ENCODE results near the gene INSRR. TPM values are rescaled to one million over a fixed set of nuclear protein-coding genes. Genes with fewer than 3 reads are reported as not detected.

The INSRR gene
- total RNA-seq, 1 experiment from 2014 or later = not detected

GRCh38 chr1:156862997-156863599 is 4.2 kb upstream of the INSRR start:
- H3K9me3 ChIP-seq = no peaks in the 10 kb centered on the region
- peaks cover 32% of the 10 kb centered on the region for H3K27me3 ChIP-seq
- no peak for DNase-seq
- H3K4me3 ChIP-seq = no peak overlapping the region
- H3K36me3 ChIP-seq = no peaks in the 10 kb centered on the region

- no peak for DNase-seq
- H3K9me3 ChIP-seq = no peaks in the 10 kb centered on the region
- no peak overlapping the region for H3K4me3 ChIP-seq
- H3K36me3 ChIP-seq = no peaks in the 10 kb centered on the region
- peaks cover 32% of the 10 kb centered on the region for H3K27me3 ChIP-seq
Observed at GRCh38 chr1:156862584-156862983, 3.7 kb upstream of the INSRR start.

GRCh38 chr1:156860628-156861423 is 1.9 kb upstream of the INSRR start, which contains the start of gene NTRK1:
Gene NTRK1, plus strand, starts transcription at chr1:156860865. Its CDS starts 70 bp downstream, at chr1:156860935.
- Histone ChIP-seq H3K36me3 (no peaks in the 10 kb centered on the region), H3K4me3 (peak within 1 kb of the TSS; percentile 34), H3K9me3 (no peaks in the 10 kb centered on the region), H3K27me3 (peaks cover 32% of the 10 kb centered on the region)
- peak; percentile 67 for DNase-seq

GRCh38 chr1:156860113-156860627 is 1.3 kb upstream of the INSRR start:
- Histone ChIP-seq H3K4me3 (peak overlapping the region; percentile 34), H3K27me3 (peaks cover 32% of the 10 kb centered on the region), H3K36me3 (no peaks in the 10 kb centered on the region), H3K9me3 (no peaks in the 10 kb centered on the region)
- DNase-seq = peak; percentile 46

DNA sequence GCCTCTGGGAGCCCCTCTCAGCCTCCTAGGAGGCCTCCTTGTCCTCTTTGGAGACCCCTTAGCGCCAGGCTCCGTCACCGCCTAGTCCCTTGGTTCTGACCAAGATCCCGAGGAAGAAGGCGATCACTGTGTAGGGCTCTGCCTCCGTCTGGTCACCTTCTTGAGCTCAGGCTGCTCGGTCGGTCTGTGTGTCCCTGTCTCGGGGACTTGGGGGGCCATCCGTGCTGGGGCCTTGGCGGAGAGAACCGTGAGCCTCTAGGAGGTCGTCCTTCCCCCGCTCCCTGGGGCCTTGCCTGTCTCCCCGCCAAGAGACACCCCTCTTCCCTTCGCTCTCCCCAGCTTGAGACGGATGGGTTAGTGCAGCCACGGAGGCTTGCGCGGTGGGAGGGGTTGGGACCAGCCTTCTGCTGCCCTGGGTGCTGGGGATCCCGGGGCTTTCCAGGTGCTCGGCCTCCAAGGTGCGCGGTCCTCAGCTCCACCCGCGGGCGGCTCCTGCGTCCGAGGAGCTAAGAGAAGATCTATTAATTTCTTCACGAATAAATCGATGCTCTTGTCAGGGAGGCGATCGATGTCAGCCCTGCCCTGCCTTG is 701 bp upstream of the INSRR start:
- peaks cover 32% of the 10 kb centered on the region for H3K27me3 ChIP-seq
- H3K4me3 ChIP-seq = peak overlapping the region; percentile 34
- no peak for DNase-seq
- no peaks in the 10 kb centered on the region for H3K9me3 ChIP-seq
- H3K36me3 ChIP-seq = no peaks in the 10 kb centered on the region

- H3K27me3 ChIP-seq = peaks cover 32% of the 10 kb centered on the region
- DNase-seq = no peak
- no peaks in the 10 kb centered on the region for H3K9me3 ChIP-seq
- no peaks in the 10 kb centered on the region for H3K36me3 ChIP-seq
- no peak overlapping the region for H3K4me3 ChIP-seq
Observed at GRCh38 chr1:156858555-156858956, 361 bp downstream of the INSRR start.

GRCh38 chr1:156857532-156857931 is 1.4 kb downstream of the INSRR start:
- Histone ChIP-seq H3K4me3 (no peak overlapping the region), H3K36me3 (no peaks in the 10 kb centered on the region), H3K27me3 (peaks cover 32% of the 10 kb centered on the region), H3K9me3 (no peaks in the 10 kb centered on the region)
- DNase-seq = no peak

DNA sequence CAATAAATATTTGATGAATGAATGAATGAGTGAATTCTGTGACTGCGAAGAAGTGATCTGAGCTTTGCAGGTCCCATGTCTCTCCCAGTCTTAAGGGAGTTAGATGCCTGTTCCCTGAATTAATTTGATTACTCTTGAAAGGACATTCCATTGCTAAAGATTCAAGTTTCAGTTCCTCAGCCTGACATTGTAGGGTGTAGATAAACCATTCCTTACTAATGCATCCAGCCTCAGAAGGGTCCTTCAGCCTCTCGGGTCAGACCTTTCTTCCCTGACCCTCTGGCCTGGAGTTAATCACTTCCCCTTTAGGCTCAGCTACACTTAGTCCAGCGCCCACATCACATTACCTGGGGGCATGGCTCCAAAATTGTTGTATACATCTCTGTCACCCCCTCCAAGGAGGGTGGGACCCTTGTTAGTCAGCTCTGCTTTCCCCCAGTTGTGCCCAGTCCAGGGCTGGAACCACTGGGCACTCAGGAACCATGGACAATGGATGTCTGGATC is 2.6 kb downstream of the INSRR start:
- Histone ChIP-seq H3K9me3 (no peaks in the 10 kb centered on the region), H3K27me3 (peaks cover 28% of the 10 kb centered on the region), H3K36me3 (no peaks in the 10 kb centered on the region), H3K4me3 (no peak overlapping the region)
- DNase-seq = no peak

DNA sequence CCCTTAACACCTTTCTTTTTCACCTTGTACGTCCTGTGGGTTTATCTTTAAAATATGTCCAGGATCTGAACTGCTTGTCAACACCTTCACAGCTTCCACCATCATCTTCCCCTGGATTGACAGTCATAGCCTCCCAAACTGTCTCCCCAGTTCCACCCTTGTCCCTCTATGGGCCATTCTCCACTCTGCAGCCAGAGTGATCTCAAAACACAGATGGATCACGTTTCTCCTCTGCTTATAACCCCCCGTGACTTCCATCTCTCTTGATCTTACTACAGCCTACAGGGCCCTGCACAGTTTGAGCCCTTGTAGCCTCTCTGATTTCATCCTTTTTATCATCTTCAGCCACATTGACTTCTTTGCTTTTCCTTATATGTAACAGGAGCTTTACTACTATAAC is 4.3 kb downstream of the INSRR start:
- peaks cover 12% of the 10 kb centered on the region for H3K27me3 ChIP-seq
- no peak for DNase-seq
- H3K36me3 ChIP-seq = no peaks in the 10 kb centered on the region
- no peak overlapping the region for H3K4me3 ChIP-seq
- no peaks in the 10 kb centered on the region for H3K9me3 ChIP-seq

GRCh38 chr1:156853761-156854160 is 5.2 kb downstream of the INSRR start:
- Histone ChIP-seq H3K4me3 (no peak overlapping the region), H3K27me3 (peaks cover 5% of the 10 kb centered on the region), H3K36me3 (no peaks in the 10 kb centered on the region), H3K9me3 (no peaks in the 10 kb centered on the region)
- no peak for DNase-seq

DNA sequence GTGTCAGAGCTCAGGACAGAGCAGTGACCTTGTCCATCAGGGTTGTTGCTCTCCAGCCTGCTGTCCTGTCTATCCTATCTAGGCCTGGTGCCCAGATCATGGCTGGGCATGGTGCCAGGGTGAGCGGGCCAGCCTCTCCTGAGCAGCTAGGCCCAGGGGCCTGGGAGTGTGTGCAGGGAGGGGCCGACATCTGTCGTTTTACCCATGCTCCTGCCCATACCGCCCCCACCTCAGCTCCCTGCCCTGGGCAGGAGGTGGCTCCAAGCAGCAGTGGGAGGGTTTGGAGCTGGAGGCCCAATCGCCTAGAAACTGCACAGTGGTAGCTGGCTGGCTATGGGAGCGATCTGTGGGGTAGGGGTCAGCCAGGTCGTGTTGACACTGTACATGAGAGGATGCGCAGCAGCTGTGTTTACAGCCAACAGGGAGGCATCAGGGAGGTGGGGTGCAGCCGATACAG is 6.5 kb downstream of the INSRR start:
- Histone ChIP-seq H3K27me3 (no peaks in the 10 kb centered on the region), H3K4me3 (no peak overlapping the region), H3K9me3 (no peaks in the 10 kb centered on the region), H3K36me3 (no peaks in the 10 kb centered on the region)
- peak; percentile 80 for DNase-seq

DNA sequence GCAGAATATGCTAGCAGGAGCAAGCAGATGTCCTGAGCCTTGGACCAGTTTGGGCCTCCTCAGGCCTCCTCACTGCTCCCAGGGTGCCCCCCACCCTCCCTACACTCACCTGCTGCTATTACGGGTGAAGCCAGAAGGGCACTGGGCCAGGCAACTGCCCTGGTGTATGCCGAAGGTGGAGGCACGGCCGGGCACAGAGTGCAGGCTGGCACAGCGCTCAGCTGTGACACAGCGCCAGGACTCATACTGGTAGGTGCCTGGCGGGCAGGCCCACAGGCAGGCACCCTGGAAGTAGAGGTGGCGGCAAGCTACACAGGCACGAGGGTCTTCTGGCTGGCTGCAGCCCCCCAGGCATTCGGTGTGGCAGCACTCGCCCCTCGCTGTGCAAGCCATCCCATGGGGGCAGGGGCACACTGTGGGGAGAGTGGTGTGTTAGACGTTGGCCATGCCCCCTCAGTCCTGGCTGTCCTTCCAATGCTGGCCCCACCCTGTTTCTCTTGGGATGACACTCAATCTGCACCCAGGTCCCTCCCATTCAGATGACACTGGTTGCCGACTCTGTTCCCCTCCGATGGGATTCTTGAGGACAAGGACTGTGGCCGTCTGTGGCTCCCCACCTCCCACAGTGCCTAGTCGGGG is 7.0 kb downstream of the INSRR start:
- H3K27me3 ChIP-seq = no peaks in the 10 kb centered on the region

GRCh38 chr1:156849151-156849496 is 9.8 kb downstream of the INSRR start:
- Histone ChIP-seq H3K4me3 (no peak overlapping the region), H3K9me3 (no peaks in the 10 kb centered on the region), H3K27me3 (no peaks in the 10 kb centered on the region), H3K36me3 (no peaks in the 10 kb centered on the region)
- no peak for DNase-seq

More for the DNA sequence above, 7.0 kb downstream of the INSRR start:
- H3K9me3 ChIP-seq = no peaks in the 10 kb centered on the region
- no peak overlapping the region for H3K4me3 ChIP-seq
- H3K36me3 ChIP-seq = no peaks in the 10 kb centered on the region
- no peak for DNase-seq

GRCh38 chr1:156848461-156849150 is 10.3 kb downstream of the INSRR start:
- no peak for DNase-seq
- no peaks in the 10 kb centered on the region for H3K36me3 ChIP-seq
- H3K27me3 ChIP-seq = no peaks in the 10 kb centered on the region
- no peak overlapping the region for H3K4me3 ChIP-seq
- H3K9me3 ChIP-seq = no peaks in the 10 kb centered on the region

DNA sequence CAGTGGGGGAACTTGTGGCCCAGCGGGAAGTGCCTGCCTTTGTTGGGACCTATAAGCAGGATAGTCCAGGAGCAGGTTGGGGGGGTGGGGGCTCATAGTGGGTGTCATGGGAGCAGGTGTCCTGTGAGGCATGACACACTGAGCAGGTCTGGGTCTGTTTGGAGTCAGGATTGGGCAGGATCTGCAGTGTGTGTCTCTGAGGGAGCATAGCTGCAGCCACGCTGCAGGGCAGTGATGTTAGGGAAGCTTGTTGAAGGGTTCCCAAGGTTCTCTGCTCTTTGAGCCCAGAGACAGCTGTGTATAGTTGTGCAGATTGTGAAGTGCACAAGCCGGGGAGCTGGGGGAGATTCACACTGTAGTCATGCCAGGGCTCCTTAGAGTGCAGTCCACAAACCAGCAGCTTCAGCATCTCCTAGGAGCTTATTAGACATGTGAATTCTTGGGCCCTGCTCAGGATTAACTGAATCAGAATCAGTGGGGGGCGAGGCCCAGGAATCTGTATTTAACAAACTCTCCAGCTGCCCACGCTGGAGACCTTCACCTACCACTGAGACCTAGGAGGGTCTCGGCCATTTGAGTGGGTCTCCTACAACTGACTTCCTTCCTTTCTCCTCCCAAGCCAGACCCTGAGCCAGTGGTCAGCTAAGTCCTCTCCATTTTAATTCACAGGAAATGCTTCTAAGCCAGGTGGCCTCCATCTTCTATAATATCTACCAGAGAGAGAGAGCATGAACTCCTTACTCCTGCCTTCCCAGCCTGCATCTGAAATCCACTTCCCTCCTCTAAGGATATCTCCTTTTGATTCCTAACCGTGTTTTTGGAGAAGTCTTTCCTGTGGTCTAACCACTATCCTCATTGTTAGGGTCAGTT is 11.1 kb downstream of the INSRR start:
- H3K9me3 ChIP-seq = no peaks in the 10 kb centered on the region
- DNase-seq = no peak
- H3K4me3 ChIP-seq = no peak overlapping the region
- H3K36me3 ChIP-seq = no peaks in the 10 kb centered on the region
- no peaks in the 10 kb centered on the region for H3K27me3 ChIP-seq

Measured in MG63 (cell line).